IMR-90 (cell line): ENCODE measurements around the gene NELL1. TPM values are rescaled to one million over a fixed set of nuclear protein-coding genes. Genes with fewer than 3 reads are reported as not detected.

Experiments
- ATAC-seq: fragments of 200-7000 bp; cut with Tn5 transposase; 2 replicates; pipeline ENCODE4 v1.9.1; 2020; ENCODE audit warnings: low read depth, mild to moderate bottlenecking, moderate library complexity
- BruUV-seq: library from RNA; stranded (reverse); fragments of 400-500 nt; replicated peaks from 2 replicates; lab custom pipeline; 2021; lab: Mats Ljungman, UMichigan
- CTCF ChIA-PET: fragments of 300-600 bp; formaldehyde crosslinking; extraction: SDS; loops from one replicate; lab custom pipeline; 2021; ENCODE audit warnings: antibody characterized with exemption; lab: Yijun Ruan, JAX
- POLR2A ChIA-PET: fragments of 300-600 bp; sonication (Branson Sonifier 250); formaldehyde crosslinking; loops from one replicate; lab custom pipeline; 2022; ENCODE audit warnings: antibody characterized with exemption; ENCODE audit not compliant: unreplicated experiment; lab: Charles Lee
- DNase-seq: peaks from one replicate; pipeline ENCODE4 v3.0.0; 2013
- H2AFZ ChIP-seq: replicated peaks from 2 replicates; pipeline ENCODE3; 2013; ENCODE audit warnings: low read length, mild to moderate bottlenecking; ENCODE audit not compliant: poor library complexity
- H2AK5ac ChIP-seq: 2 replicates; pipeline ENCODE4 v1.6.1; 2013; ENCODE audit warnings: low read depth, low read length, inconsistent platforms
- H2AK9ac ChIP-seq: replicated peaks from 2 replicates; pipeline ENCODE3; 2013; ENCODE audit warnings: mild to moderate bottlenecking, low read depth, low read length, moderate library complexity; ENCODE audit not compliant: poor library complexity
- H2BK120ac ChIP-seq: 2 replicates; pipeline ENCODE4 v1.6.1; 2013; ENCODE audit warnings: low read depth, low read length, inconsistent platforms
- H2BK15ac ChIP-seq: 3 replicates; pipeline ENCODE4 v1.6.1; 2013; ENCODE audit warnings: low read depth, low read length, inconsistent platforms
- H2BK20ac ChIP-seq: 2 replicates; pipeline ENCODE4 v1.6.1; 2013; ENCODE audit warnings: low read depth, mild to moderate bottlenecking, inconsistent platforms, low read length, moderate library complexity
- H2BK5ac ChIP-seq: 2 replicates; pipeline ENCODE4 v1.6.1; 2013; ENCODE audit warnings: mild to moderate bottlenecking, low read depth, low read length, inconsistent platforms; ENCODE audit not compliant: poor library complexity, severe bottlenecking
- H3K14ac ChIP-seq: replicated peaks from 2 replicates; pipeline ENCODE4 v1.6.1; 2013; ENCODE audit warnings: low read depth, low read length, inconsistent platforms
- H3K18ac ChIP-seq: 2 replicates; pipeline ENCODE4 v1.6.1; 2013; ENCODE audit warnings: low read depth, low read length, control low read depth
- H3K23ac ChIP-seq: 2 replicates; pipeline ENCODE4 v1.6.1; 2013; ENCODE audit warnings: low read depth, low read length, inconsistent platforms
- H3K27ac ChIP-seq: 2 replicates; pipeline ENCODE4 v1.5.1; 2013; ENCODE audit warnings: mild to moderate bottlenecking, control low read depth, low read length; ENCODE audit not compliant: insufficient read depth
- H3K27me3 ChIP-seq: 2 replicates; pipeline ENCODE4 v1.6.1; 2013; ENCODE audit warnings: low read length; ENCODE audit not compliant: control insufficient read depth, insufficient read depth
- H3K36me3 ChIP-seq: 2 replicates; pipeline ENCODE4 v1.6.1; 2013; ENCODE audit warnings: low read length, mixed read lengths; ENCODE audit not compliant: control insufficient read depth, insufficient read depth
- H3K4ac ChIP-seq: 2 replicates; pipeline ENCODE4 v1.6.1; 2013; ENCODE audit warnings: low read depth, low read length, inconsistent platforms
- H3K4me1 ChIP-seq: 2 replicates; pipeline ENCODE4 v1.6.1; 2013; ENCODE audit warnings: low read length, mixed read lengths; ENCODE audit not compliant: control insufficient read depth, insufficient read depth
- H3K4me2 ChIP-seq: 2 replicates; pipeline ENCODE4 v1.6.1; 2013; ENCODE audit warnings: low read depth, mild to moderate bottlenecking, control low read depth, low read length, moderate library complexity
- H3K4me3 ChIP-seq: 2 replicates; pipeline ENCODE4 v1.5.1; 2013; ENCODE audit warnings: low read depth, mild to moderate bottlenecking, control low read depth, low read length, moderate library complexity; ENCODE audit not compliant: insufficient read depth
- H3K56ac ChIP-seq: 2 replicates; pipeline ENCODE4 v1.6.1; 2013; ENCODE audit warnings: low read length, inconsistent platforms; ENCODE audit not compliant: insufficient read depth; ENCODE audit errors: extremely low read depth
- H3K79me1 ChIP-seq, 2 experiments: 2 replicates each; pipeline ENCODE4 v1.6.1; 2013; ENCODE audit warnings: low read length in 2 of 2, inconsistent platforms in 1 of 2, low read depth in 1 of 2
- H3K9ac ChIP-seq: 2 replicates; pipeline ENCODE4 v1.6.1; 2013; ENCODE audit warnings: low read depth, low read length, control low read depth
- H3K9me1 ChIP-seq: 2 replicates; pipeline ENCODE4 v1.6.1; 2013; ENCODE audit warnings: low read length, inconsistent platforms; ENCODE audit not compliant: insufficient read depth
- H3K9me3 ChIP-seq: 2 replicates; pipeline ENCODE4 v1.6.1; 2013; ENCODE audit warnings: low read length; ENCODE audit not compliant: control insufficient read depth, insufficient read depth
- H4K20me1 ChIP-seq: 2 replicates; pipeline ENCODE4 v1.6.1; 2013; ENCODE audit warnings: low read length, inconsistent platforms; ENCODE audit not compliant: insufficient read depth
- H4K5ac ChIP-seq: 2 replicates; pipeline ENCODE4 v1.6.1; 2013; ENCODE audit warnings: mild to moderate bottlenecking, low read depth, low read length, control low read depth
- H4K8ac ChIP-seq, 2 experiments: 2 replicates each; pipeline ENCODE4 v1.6.1; 2013; ENCODE audit warnings: low read depth in 2 of 2, low read length in 2 of 2, control low read depth in 1 of 2, inconsistent platforms in 1 of 2
- H4K91ac ChIP-seq: 2 replicates; pipeline ENCODE4 v1.6.1; 2013; ENCODE audit warnings: low read depth, low read length, inconsistent platforms; ENCODE audit not compliant: insufficient read depth
- ELK1 ChIP-seq: fragments of 150-350 bp; IDR thresholded peaks from 2 replicates; pipeline ENCODE4 v1.6.1; 2016; ENCODE audit warnings: low read depth, mild to moderate bottlenecking, low read length, moderate library complexity, borderline replicate concordance
- MXI1 ChIP-seq: IDR thresholded peaks from 2 replicates; pipeline ENCODE4 v1.6.1; 2012; ENCODE audit warnings: low read depth, mild to moderate bottlenecking, low read length, moderate library complexity, borderline replicate concordance
- POLR2A ChIP-seq: IDR thresholded peaks from 2 replicates; pipeline ENCODE4 v1.6.1; 2012; ENCODE audit warnings: mild to moderate bottlenecking, low read depth, low read length
- WGBS, 2 experiments: methylation state at CpG; one replicate each; pipeline versions ENCODE4 v1.1.5 to v1.1.7; 2013; ENCODE audit warnings: missing lambda C conversion rate in 2 of 2; ENCODE audit not compliant: insufficient read length in 1 of 2; ENCODE audit errors: extremely low coverage in 2 of 2; 5-methylcytosine and 5-hydroxymethylcytosine counted together
- dilution Hi-C: fragments of 300-500 bp; cut with HindIII; formaldehyde crosslinking; loops from one replicate; pipeline ENCODE4 v1.14.3; 2018; ENCODE audit warnings: low sequenced_read_pairs; ENCODE audit not compliant: unreplicated experiment
- in situ Hi-C: fragments of 300-500 bp; cut with MboI; formaldehyde crosslinking; loops from 3 replicates; pipeline ENCODE4 v1.14.3; 2019; ENCODE audit warnings: low sequenced_read_pairs, inconsistent platforms, mixed read lengths
- intact Hi-C: fragments of 100-400 bp; cut with micrococcal nuclease; formaldehyde crosslinking; loops from 2 replicates; pipeline ENCODE4 v1.10.0; 2022
- polyA plus RNA-seq, 3 experiments: library from polyadenylated mRNA; depleted of rRNA; stranded (reverse); fragments of >200 nt; gene quantifications; 2 replicates each; pipeline ENCODE4 v1.2.3, GENCODE V29; 2012; ENCODE audit warnings: low replicate concordance in 1 of 3
- total RNA-seq: library from RNA; depleted of rRNA; stranded (reverse); fragments of >200 nt; gene quantifications from 2 replicates; pipeline ENCODE4 v1.2.3, GENCODE V29; 2012

Gene NELL1
- total and polyA plus RNA-seq, 2 of the 4 experiments (the other 2 are of a cell fraction), result not detected

DNA sequence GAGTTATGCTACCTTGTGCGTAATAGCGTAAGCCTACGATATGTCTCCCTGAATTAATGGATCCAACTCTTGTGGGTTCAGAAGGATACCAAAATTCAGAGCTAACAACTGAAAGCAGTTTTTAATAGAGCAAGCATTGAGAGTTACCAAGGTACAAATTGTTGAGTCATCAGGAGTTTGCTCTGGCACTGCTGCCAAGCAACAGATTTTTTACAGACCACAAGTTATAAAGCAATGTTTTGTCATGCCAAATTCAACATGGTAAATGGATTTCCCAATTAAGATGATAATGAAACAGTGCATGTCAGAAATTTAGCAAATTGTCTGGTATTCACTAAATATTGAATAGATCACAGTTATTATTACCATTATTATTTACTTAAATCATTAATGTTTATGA is 295.6 kb downstream of the NELL1 start:
- BruUV-seq, result no TSS peak
- no peaks in the 10 kb centered on the region for H3K27me3 ChIP-seq
- dilution Hi-C loops, result no loop called here

More for the DNA sequence above, 295.6 kb downstream of the NELL1 start:
- H3K27ac ChIP-seq, result no peak overlapping the region
- H2BK15ac ChIP-seq, result no peak overlapping the region
- in situ Hi-C loops, result no loop called here
- no CpG with 5 or more reads among the region's 3 CpGs for WGBS, 2 experiments
- no peak overlapping the region for H2BK120ac ChIP-seq
- no peak overlapping the region for H4K91ac ChIP-seq
- H2AK5ac ChIP-seq, result no peak overlapping the region
- ChIA-PET POLR2A (no interaction called here), CTCF (no interaction called here)
- H4K20me1 ChIP-seq, result no peaks in the 10 kb centered on the region
- H3K14ac ChIP-seq, result no peak overlapping the region
- no peak overlapping the region for H3K4ac ChIP-seq
- H3K23ac ChIP-seq, result no peak overlapping the region
- no peak overlapping the region for H2AK9ac ChIP-seq
- H3K4me3 ChIP-seq, result no peak overlapping the region
- no peak overlapping the region for H3K4me2 ChIP-seq
- TF ChIP-seq MXI1 (no peak), ELK1 (no peak), POLR2A (no peak)
- ATAC-seq (no peak), DNase-seq (no peak)
- no peak overlapping the region for H3K18ac ChIP-seq
- H3K9ac ChIP-seq, result no peak overlapping the region
- no peak overlapping the region for H3K56ac ChIP-seq
- no peaks in the 10 kb centered on the region for H3K36me3 ChIP-seq
- H4K8ac ChIP-seq, result no peak overlapping the region
- H2BK20ac ChIP-seq, result no peak overlapping the region
- H3K79me1 ChIP-seq, result no peaks in the 10 kb centered on the region
- no peak overlapping the region for H4K5ac ChIP-seq
- no peak overlapping the region for H2AFZ ChIP-seq
- peaks cover 7% of the 10 kb centered on the region; the same call in 1 of the 2 replicates for H3K9me3 ChIP-seq
- H3K9me1 ChIP-seq, result no peaks in the 10 kb centered on the region
- intact Hi-C loops, result no loop called here
- no peaks in the 10 kb centered on the region for H3K4me1 ChIP-seq
- no peak overlapping the region for H2BK5ac ChIP-seq
